ENCODE data around the gene OTOP2. TPM values are rescaled to one million over a fixed set of nuclear protein-coding genes. Genes with fewer than 3 reads are reported as not detected.

OTOP2 gene, protein sequence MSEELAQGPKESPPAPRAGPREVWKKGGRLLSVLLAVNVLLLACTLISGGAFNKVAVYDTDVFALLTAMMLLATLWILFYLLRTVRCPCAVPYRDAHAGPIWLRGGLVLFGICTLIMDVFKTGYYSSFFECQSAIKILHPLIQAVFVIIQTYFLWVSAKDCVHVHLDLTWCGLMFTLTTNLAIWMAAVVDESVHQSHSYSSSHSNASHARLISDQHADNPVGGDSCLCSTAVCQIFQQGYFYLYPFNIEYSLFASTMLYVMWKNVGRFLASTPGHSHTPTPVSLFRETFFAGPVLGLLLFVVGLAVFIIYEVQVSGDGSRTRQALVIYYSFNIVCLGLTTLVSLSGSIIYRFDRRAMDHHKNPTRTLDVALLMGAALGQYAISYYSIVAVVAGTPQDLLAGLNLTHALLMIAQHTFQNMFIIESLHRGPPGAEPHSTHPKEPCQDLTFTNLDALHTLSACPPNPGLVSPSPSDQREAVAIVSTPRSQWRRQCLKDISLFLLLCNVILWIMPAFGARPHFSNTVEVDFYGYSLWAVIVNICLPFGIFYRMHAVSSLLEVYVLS
- total RNA-seq (2014; rRNA removed; shearing (Covaris generic)), result not detected in 2 replicates

DNA sequence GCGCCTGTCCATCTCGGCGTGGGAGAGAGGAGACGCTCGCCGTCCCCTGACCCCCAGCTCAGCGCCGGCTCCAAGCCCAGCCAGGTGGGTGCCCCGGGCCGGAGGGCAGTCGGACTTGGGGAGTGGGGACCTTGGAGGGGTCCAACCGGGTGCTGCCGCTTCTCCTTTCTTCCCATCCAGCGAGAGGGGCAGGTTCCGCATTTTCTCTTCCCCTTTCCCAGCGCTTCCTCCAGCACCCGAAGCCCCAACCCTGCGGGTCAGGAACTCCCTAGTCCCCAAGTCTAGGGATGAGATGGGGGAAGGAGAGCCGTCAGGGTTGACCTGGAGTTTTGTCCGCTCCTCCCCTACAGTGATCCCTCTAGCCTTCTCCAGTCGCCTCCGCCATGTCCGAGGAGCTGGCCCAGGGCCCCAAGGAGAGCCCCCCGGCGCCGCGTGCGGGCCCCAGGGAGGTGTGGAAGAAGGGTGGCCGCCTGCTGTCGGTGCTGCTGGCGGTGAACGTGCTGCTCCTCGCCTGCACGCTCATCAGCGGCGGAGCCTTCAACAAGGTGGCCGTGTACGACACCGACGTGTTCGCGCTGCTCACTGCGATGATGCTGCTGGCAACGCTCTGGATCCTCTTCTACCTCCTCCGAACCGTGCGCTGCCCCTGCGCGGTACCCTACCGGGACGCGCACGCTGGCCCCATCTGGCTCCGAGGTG, at the start of gene OTOP2:
Gene OTOP2 (plus strand): TSS at position 24 of the 699 bp plus-strand sequence. CDS start 360 bp downstream, at position 384.
- Histone ChIP-seq H3K9me3 (replicated peaks) (no peaks in the 10 kb centered on the region), H3K27ac (no peak within 1 kb of the TSS), H3K4me1 (0 out of 2 replicates have a peak, but pooled peaks cover 2% of the 10 kb centered on the region), H3K36me3 (no peaks in the 10 kb centered on the region), H3K27me3 (peaks cover 50% of the 10 kb centered on the region), H3K4me3 (no peak within 1 kb of the TSS)
- no peak for DNase-seq

DNA sequence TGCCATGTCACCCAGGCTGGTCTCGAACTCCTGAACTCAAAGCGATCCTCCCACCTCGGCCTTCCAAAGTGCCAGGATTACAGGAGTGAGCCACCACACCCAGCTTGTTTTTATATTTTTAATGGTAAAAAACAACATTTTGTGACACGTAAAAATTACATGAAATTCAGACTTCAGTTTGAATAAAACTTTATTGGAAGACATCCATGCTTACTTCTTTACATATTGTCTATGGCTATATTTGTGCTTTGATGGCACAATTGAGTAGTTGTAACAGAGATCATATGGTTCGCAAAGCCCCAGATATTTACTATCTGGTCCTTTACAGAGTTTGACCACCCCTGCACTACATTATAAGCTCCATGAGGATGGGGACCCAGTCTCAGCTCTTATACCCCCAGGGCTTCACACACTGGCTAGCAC, 49.4 kb upstream of the OTOP2 start:
- no peak for DNase-seq
- Histone ChIP-seq H3K27me3 (peaks cover 22% of the 10 kb centered on the region), H3K9me3 (replicated peaks) (no peaks in the 10 kb centered on the region), H3K36me3 (no peaks in the 10 kb centered on the region), H3K4me1 (peaks cover 3% of the 10 kb centered on the region), H3K4me3 (no peak overlapping the region), H3K27ac (no peak overlapping the region)

DNA sequence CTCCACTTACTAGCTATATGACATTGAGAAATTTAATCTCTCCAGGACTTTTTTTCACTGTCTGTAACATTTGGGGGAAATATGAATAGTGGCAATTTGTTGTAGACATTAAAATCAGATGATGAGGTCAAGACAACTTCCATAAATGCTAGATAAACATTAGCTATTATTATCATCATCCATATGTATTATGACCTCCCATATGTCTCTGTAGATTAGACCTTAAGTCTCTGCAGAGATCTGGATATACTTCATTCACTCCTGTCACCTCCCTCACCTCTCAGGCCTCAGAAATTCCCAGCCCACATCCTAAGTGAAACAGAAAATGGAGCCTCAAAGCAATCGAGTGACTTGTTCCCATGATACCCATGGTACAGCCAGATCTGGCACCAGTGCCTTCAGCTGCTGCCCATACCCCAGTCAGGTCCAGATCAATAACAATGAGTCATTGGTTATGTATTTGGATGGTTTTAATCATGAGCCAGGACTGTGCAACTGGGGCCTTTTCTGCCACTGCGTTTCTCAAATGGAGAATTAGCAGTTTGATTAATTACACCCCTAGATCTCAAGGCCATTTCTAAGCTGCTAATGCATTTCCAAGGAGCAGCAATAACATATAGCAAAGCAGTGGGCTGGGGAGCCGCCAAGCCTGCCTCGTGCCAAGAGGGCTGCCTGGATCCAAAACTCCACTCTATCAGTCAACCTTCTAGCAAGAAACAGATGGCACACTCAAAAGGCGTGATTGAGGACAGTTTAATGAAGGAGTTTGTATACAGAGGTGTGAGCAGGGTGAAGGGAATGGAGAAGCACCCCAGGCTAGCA, 48.7 kb upstream of the OTOP2 start:
- Histone ChIP-seq H3K27ac (no peak overlapping the region), H3K36me3 (no peaks in the 10 kb centered on the region), H3K9me3 (replicated peaks) (no peaks in the 10 kb centered on the region), H3K4me1 (peaks cover 3% of the 10 kb centered on the region), H3K27me3 (peaks cover 25% of the 10 kb centered on the region), H3K4me3 (no peak overlapping the region)
- DNase-seq, result no peak

DNA sequence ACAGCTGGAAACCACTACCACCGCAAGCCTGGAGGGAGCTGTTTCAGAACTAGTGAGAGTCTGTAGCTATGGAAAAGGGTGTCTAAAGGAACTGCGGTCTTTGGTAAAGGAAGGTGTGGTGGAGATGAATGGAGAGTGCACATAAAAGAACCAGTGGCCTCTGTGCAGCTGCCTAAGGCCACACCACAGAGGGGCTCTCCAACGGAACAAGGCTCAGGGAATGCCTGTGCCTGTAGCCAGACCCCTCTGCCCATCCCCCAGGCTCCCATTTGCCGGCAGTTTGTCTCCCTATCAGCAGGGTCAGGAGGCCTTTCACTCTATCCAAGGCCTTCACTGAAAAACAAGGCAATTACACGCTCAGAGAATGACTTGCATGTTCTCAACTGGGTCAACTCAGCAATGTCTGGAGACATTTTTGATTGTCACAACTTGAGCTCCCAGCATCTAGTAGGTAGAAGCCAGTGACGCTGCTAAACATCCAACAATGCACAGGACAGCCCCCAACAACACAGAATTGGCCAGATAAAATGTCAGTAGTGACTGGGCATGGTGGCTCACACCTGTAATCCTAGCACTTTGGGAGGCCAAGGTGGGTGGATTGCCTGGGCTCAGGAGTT, 48.0 kb upstream of the OTOP2 start:
- no peak for DNase-seq
- peaks cover 3% of the 10 kb centered on the region for H3K4me1 ChIP-seq
- H3K27ac ChIP-seq, result no peak overlapping the region
- H3K4me3 ChIP-seq, result no peak overlapping the region
- H3K36me3 ChIP-seq, result no peaks in the 10 kb centered on the region
- H3K27me3 ChIP-seq, result peaks cover 33% of the 10 kb centered on the region
- H3K9me3 ChIP-seq (replicated peaks), result no peaks in the 10 kb centered on the region

DNA sequence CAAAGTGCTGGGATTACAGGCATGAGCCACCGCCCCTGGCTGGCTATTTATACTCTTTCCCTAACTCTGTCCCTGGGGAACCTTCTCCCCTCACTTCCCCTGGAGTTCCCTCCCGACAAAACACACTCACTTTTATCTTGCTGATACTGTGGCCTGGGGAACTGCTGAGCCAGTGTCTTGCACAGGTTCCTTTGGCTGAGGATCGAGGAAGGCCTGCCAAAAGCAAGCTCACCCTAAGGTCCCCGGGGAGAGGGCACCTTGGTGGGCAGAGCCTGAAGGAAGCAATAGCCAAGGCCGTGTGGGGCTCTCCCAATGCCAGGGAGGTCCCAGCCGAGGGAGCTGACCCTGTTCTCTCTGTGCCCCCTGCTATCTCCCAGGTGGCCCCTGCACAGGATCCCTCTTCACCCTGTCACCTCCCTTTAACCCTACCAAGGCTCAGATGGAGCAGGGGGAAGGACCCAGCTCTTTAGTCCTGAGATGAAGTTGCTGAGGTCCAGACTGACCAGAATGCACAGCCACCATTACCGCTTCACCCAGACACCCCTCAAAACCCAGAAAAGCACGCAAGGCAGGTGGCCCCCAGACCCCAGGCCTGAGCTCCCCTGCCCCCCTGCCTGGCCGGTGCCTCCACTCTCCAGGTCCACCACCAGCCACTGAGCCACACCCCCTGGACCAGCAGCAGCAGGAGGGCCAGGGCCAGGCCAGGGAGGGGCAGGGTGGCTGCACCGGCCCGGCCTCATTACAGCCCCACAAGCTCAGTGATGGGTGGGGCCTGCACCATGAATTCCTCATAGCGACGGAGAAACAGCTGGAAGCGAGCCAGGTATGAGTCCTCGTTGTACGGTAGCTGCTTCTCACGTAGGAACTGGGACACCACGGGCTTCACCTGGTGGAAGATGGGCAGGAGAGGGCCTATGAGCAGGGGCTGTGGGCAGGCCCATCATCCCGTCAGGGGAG, 46.2 kb upstream of the OTOP2 start:
- no peaks in the 10 kb centered on the region for H3K9me3 ChIP-seq (replicated peaks)
- no peak overlapping the region for H3K4me3 ChIP-seq
- no peak overlapping the region for H3K27ac ChIP-seq
- no peak for DNase-seq
- H3K4me1 ChIP-seq, result peaks cover 3% of the 10 kb centered on the region
- H3K36me3 ChIP-seq, result no peaks in the 10 kb centered on the region
- H3K27me3 ChIP-seq, result peaks cover 42% of the 10 kb centered on the region

DNA sequence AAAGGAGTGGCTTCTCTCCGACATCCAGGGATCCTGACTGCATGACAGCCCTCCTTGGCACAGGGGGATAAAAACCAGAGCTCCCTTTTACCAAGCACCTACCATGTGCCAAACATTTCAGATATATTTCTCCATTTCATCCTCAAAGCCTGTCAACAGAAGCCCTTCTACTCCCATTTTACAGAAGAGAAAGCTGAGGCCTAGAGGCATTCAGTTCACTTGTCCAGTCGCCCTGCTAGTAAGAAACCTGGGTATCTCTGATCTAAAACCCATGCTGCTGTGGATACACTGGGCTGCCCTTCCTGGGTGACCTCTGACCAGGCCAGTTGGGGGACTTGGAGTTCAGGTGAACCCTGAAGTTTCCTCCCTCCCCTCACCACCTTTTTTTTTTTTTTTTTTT, 45.4 kb upstream of the OTOP2 start:
- peaks cover 42% of the 10 kb centered on the region for H3K27me3 ChIP-seq
- H3K4me3 ChIP-seq, result no peak overlapping the region
- H3K36me3 ChIP-seq, result no peaks in the 10 kb centered on the region
- DNase-seq, result no peak
- no peak overlapping the region for H3K27ac ChIP-seq
- peaks cover 3% of the 10 kb centered on the region for H3K4me1 ChIP-seq
- H3K9me3 ChIP-seq (replicated peaks), result no peaks in the 10 kb centered on the region

DNA sequence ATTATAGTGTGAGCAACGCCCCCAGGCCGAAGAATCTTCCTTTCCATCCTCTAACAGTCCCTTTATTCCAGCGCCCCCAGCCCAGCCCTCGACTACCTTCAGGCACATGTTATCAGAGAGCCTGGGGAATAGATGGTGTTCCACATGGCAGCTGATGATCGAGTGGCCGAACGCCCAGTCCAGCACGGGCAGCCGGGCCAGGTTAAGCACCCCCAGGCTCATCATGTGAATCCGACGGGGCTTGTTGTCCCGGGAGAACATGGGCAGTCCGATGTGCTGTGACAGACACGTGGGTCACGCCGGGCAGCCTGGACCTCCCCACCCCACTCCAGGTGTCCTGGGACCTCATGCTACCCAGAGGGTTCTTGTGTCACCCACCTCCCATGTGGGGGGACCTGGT, 44.8 kb upstream of the OTOP2 start:
- H3K27ac ChIP-seq, result no peak overlapping the region
- no peaks in the 10 kb centered on the region for H3K4me1 ChIP-seq
- peaks cover 45% of the 10 kb centered on the region for H3K27me3 ChIP-seq
- no peaks in the 10 kb centered on the region for H3K36me3 ChIP-seq
- DNase-seq, result no peak
- H3K4me3 ChIP-seq, result no peak overlapping the region
- no peaks in the 10 kb centered on the region for H3K9me3 ChIP-seq (replicated peaks)

DNA sequence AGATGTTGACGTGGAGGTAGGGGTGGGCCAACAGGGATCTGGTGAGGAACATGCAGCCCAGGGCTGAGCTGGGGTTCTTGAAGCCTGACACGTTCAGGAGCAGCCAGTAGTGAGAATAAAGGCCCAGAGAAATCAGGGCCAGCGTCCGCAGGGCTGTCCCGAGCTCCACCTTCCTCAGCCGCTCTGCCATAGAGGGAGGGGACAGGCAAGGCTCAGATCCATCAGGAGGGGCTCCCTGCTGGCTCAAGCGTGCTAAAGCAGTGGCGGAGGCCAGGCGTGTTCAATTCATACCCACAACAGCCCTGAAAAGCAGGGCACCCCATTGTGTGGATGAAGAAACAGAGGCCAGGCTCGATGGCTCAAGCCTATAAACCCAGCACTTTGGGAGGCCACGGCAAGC, 43.0 kb upstream of the OTOP2 start:
- H3K9me3 ChIP-seq (replicated peaks), result no peaks in the 10 kb centered on the region
- H3K27me3 ChIP-seq, result peaks cover 46% of the 10 kb centered on the region
- no peaks in the 10 kb centered on the region for H3K36me3 ChIP-seq
- H3K4me1 ChIP-seq, result no peaks in the 10 kb centered on the region
- H3K27ac ChIP-seq, result no peak overlapping the region
- DNase-seq, result no peak
- H3K4me3 ChIP-seq, result no peak overlapping the region

DNA sequence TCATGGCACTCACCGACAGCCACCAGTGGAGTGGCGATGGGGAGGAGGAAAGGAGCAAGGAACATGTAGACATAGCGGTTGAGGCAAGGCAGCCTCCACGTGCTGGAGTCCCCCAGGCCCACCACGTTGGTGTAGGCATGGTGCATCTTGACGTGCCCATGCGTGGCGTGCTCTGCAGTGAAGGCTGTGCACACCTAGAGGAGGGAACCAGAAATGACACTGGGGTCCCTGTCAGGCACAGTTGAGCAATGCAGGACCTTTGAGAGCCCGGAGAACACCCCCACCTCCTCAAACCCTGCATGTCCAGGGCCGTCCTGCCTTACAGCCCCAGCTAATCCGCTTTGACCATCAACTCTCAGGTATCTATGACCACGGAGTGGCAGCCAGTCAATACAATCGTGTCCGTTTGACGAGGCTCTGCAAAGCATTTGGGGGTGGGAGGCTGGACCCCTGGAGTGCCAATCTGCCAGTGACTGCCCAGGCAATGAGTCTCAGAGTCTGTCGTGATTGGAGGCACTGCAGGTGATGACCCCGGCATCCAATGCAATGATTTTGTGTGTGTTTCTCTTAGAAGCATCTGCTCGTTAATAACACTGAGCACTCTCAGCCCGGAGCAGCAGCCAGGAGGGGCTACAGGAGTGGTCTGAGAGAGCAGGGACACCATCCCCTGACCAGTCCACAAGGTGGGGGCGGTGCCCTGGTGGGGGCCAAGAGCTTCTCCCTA, 41.4 kb upstream of the OTOP2 start:
- Histone ChIP-seq H3K4me3 (no peak overlapping the region), H3K36me3 (no peaks in the 10 kb centered on the region), H3K27me3 (peaks cover 53% of the 10 kb centered on the region), H3K9me3 (replicated peaks) (no peaks in the 10 kb centered on the region), H3K27ac (no peak overlapping the region), H3K4me1 (no peaks in the 10 kb centered on the region)
- no peak for DNase-seq

DNA sequence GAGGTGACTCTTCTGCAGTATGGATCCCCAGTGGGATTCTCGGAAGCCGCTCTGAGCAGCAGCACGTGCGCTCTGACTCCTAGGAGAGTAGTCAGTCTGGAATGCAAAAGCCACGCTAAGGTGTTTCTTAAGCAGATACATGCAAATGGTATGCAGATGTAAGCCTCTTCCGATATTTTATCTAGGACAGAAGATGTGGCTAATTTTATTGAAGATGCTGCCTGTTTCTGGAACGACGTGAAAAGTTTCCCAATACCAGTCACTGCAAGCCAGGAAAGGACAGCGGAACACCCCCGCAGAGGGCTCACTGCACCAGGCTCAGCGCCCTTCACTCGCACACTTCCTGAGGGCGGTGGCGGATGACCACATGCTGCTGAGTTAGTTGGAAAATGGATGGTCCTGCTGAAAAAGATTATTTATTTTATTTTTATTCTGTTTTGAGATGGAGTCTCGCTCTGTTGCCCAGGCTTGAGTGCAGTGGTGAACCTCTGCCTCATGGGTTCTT, 40.8 kb upstream of the OTOP2 start:
- no peak overlapping the region for H3K27ac ChIP-seq
- H3K4me1 ChIP-seq, result no peaks in the 10 kb centered on the region
- peaks cover 53% of the 10 kb centered on the region for H3K27me3 ChIP-seq
- no peak overlapping the region for H3K4me3 ChIP-seq
- no peaks in the 10 kb centered on the region for H3K36me3 ChIP-seq
- no peak for DNase-seq
- H3K9me3 ChIP-seq (replicated peaks), result no peaks in the 10 kb centered on the region

DNA sequence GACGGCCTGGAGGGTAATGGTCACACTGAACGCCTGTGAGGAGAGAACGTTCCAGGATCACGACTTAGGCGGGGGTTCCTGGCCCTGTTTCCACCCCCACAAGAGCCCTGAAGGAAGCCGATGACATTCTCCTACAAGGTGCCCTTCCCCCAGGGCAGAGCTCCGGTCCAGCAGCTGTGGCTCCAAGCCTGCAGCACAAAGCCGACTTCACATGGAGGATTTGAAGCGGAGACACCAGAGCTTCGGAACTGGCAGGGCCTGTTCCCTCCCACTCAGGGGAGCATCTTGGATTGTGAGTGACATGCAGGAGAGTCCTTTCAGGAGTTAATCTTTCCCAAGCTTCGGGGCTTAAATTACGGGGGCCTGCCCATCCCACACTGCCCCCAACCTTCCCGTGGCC, 35.6 kb upstream of the OTOP2 start:
- DNase-seq, result no peak
- H3K27ac ChIP-seq, result no peak overlapping the region
- no peaks in the 10 kb centered on the region for H3K36me3 ChIP-seq
- no peak overlapping the region for H3K4me3 ChIP-seq
- peaks cover 52% of the 10 kb centered on the region for H3K27me3 ChIP-seq
- no peaks in the 10 kb centered on the region for H3K9me3 ChIP-seq (replicated peaks)
- no peaks in the 10 kb centered on the region for H3K4me1 ChIP-seq

DNA sequence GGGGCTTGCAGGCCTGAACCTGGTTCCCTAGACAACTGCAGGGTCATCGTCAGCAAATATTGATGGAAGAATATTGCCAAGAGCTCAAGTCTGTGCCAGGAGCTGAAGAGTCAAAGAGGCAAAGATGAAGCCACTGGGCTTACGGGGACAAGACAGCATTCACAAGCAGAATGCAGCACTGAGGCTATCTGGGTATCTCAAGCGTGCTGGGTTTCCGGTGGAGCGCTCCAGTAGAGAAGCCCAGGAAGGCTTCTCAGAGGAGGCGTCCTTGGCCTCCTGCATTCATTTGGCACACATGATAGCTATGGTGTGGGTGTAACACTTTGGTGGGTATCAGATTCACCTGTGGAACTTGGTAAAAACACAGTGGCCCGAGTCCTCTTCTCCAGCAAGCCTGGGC, 33.5 kb upstream of the OTOP2 start:
- no peak overlapping the region for H3K4me3 ChIP-seq
- peaks cover 56% of the 10 kb centered on the region for H3K27me3 ChIP-seq
- no peaks in the 10 kb centered on the region for H3K36me3 ChIP-seq
- H3K27ac ChIP-seq, result no peak overlapping the region
- H3K9me3 ChIP-seq (replicated peaks), result no peaks in the 10 kb centered on the region
- no peak for DNase-seq
- H3K4me1 ChIP-seq, result no peaks in the 10 kb centered on the region
